Embryonic facial prominence (tissue), 1 donor: ENCODE measurements around the gene CGREF1.
"Not testable (repeated sequence)": the region's sequence is repeated elsewhere in the genome, so short reads cannot be mapped to it uniquely, and the experiment has no call there.

ENCODE experiments used
- DNase-seq: peaks from one replicate; pipeline ENCODE4 v3.0.0-alpha.2; 2016; ENCODE audit errors: extremely low spot score

Gene CGREF1

DNA sequence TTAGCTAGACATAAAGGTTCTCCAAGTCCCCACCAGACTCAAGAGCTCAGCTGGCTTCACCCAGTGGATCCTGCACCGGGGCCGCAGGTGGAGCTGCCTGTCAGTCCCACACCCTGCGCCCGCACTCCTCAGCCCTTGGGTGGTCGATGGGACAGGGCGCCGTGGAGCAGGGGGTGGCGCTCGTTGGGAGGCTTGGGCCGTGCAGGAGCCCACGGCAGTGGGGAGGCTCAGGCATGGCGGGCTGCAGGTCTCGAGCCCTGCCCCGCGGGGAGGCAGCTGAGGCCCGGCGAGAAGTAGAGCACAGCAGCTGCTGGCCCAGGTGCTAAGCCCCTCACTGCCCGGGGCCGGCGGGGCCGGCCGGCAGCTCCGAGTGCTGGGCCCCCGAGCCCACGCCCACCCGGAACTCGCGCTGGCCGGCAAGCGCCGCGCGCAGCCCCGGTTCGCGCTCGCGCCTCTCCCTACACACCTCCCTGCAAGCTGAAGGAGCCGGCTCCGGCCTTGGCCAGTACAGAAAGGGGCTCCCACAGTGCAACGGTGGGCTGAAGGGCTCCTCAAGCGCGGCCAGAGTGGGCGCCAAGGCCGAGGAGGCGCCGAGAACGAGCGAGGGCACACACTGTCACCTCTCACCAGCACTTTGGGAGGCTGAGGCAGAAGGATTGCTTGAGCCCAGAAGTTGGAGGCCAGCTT, 7.4 kb downstream of the CGREF1 start:
- not testable (repeated sequence) for DNase-seq

DNA sequence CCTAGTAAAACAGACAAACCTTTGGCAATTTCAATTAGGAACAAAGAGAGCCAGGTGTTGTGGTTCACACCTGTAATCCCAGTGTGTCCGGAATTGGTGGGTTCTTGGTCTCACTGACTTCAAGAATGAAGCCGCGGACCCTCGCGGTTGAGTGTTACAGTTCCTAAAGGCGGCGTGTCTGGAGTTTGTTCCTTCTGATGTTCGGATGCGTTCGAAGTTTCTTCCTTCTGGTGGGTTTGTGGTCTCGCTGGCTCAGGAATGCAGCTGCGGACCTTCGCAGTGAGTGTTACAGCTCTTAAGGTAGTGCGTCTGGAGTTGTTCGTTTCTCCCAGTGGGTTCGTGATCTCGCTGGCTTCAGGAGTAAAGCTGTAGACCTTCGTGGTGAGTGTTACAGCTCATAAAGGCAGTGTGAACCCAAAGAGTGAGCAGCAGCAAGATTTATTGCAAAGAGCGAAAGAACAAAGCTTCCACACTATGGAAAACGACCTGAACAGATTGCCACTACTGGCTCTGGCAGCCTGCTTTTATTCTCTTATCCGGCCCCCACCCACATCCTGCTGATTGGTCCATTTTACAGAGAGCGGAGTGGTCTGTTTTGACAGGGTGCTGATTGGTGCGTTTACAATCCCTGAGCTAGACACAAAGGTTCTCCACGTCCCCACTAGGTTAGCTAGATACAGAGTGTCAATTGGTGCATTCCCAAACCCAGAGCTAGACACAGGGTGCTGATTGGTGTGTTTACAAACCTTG, 8.2 kb downstream of the CGREF1 start:
- not testable (repeated sequence) for DNase-seq

DNA sequence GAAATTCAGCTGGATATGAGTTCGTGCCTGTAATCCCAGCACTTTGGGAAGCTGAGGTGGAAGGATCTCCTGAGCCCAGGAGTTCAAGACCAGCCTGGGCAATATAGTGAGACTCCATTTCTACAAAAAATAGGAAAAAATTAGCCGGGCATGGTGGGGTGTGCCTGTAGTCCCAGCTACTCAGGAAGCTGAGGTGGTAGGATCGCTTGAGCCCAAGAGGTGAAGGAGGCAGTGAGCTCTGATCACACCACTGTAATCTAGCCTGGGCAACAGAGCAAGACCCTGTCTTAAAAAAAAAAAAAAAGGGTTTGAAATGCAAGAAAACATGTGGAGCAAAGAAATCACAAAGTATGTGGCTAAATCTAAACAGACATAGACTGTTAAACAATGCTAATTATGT, 9.8 kb downstream of the CGREF1 start:
- DNase-seq = no peak

DNA sequence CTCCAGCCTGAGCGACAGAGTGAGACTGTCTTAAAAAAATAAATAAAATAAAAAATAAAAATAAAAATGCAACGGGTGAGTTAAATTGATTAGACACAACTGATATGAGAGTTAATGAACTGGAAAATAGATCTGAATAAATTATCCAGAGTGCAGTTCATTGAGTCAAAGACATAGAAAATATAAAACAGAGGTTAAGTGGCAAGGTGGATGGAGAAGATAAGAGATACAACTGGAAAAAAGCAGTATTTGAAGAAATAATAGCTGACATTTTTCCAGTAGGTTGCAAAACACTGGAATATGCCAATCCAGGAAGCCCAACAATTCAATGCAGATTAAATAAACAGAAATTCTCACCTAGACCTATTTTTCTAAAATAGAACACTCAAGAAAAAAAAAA, 10.7 kb downstream of the CGREF1 start:
- no peak for DNase-seq

DNA sequence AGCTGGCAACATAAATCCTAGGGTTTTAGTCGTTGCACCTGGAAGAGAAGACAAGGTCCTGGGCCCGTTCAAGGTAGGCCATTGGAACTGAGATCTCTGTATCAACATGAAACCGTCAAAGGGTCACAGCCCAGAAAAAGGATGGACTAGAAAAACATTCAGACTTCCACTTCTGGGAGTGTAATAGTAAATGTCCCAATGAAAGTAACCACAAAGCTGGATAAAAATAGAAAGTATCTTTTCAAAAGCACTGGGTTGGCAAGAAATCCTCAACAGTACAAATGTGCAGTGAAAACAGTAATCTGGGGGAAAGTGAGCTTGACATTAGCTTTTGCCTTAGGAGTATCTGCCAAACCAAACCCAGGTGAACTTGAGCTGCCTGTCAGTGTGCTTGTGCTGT, 12.9 kb downstream of the CGREF1 start:
- no peak for DNase-seq

DNA sequence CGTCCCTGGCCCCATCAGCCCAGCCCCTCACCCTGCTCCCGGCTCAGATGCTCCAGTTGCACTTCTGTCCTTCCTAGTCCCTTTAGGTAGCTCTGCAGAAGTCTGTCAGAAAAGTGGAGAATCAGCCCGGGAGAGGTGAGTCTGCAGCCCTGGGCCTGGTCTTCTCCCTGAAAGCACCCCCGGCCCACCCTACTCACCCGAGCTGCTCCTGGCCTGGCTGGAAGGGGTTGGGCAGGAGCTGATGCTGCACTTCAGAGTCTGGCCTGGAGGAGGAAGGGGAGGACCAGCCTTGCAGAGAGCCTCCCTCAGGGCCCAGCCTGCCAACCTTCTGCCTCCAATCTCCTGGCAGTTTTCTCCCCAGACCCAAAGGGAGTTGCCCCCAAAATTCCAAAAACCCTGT, 16.6 kb downstream of the CGREF1 start:
- DNase-seq = no peak

DNA sequence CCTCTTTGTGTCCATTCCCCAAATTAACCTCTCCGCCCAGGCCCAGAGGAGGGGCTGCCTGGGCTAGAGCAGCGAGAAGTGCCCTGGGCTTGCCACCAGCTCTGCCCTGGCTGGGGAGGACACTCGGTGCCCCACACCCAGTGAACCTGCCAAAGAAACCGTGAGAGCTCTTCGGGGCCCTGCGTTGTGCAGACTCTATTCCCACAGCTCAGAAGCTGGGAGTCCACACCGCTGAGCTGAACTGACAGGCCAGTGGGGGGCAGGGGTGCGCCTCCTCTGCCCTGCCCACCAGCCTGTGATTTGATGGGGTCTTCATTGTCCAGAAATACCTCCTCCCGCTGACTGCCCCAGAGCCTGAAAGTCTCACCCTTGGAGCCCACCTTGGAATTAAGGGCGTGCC, 18.9 kb downstream of the CGREF1 start:
- no peak for DNase-seq

DNA sequence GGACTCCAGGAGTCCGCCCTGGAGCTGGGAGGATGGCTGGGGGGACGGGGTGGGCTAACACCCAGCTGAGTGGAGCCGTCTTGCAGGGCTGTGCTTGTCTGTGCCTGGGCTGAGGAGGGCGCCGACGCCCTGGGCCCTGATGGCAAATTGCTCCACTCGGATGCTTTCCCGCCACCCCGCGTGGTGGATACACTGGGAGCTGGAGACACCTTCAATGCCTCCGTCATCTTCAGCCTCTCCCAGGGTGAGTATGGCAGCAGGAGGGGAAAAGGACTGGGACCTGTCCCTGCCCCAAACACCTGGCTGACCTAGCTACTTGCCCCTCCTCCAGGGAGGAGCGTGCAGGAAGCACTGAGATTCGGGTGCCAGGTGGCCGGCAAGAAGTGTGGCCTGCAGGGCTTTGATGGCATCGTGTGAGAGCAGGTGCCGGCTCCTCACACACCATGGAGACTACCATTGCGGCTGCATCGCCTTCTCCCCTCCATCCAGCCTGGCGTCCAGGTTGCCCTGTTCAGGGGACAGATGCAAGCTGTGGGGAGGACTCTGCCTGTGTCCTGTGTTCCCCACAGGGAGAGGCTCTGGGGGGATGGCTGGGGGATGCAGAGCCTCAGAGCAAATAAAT, 19.5 kb downstream of the CGREF1 start:
- no peak for DNase-seq

DNA sequence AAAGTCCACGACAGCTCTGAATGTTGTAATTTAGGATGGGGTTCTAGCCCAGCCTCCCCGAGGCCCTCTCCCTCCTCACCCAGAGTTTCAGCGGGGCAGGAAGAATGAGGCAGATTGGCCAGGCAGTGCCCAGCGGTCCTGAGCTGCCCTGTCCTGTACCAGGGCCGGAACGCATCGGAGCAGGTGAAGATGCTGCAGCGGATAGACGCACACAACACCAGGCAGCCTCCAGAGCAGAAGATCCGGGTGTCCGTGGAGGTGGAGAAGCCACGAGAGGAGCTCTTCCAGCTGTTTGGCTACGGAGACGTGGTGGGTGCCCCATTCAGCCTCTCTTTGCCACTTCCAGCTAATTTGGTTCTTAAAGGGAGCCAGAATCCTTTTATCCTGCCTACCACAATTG, 21.6 kb downstream of the CGREF1 start:
- DNase-seq = no peak

DNA sequence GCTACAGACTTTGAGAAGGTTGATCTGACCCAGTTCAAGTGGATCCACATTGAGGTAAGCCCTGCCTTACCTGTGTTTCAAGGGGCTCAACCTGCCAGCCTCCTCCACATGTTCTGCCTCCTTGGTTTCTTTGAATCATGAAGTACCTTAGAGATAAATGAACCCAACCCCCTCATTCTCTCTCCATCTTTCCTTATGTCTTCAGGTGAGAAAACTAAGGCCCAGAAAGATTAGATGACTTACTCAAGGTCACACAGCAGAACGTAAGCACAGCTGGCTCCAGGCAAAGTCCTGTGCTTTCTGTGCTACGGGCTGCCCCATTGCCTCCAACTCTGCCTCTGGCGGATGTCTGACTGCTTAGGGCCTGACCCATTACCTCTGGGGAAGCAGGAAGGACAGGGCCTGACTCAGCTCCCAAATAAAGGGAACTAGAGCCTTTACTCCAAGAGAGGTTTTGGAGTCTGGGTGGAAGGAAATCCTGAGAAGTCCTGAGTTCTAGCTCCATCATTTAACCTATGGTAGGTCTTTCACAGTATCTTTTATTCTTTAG, 22.1 kb downstream of the CGREF1 start:
- DNase-seq = no peak

DNA sequence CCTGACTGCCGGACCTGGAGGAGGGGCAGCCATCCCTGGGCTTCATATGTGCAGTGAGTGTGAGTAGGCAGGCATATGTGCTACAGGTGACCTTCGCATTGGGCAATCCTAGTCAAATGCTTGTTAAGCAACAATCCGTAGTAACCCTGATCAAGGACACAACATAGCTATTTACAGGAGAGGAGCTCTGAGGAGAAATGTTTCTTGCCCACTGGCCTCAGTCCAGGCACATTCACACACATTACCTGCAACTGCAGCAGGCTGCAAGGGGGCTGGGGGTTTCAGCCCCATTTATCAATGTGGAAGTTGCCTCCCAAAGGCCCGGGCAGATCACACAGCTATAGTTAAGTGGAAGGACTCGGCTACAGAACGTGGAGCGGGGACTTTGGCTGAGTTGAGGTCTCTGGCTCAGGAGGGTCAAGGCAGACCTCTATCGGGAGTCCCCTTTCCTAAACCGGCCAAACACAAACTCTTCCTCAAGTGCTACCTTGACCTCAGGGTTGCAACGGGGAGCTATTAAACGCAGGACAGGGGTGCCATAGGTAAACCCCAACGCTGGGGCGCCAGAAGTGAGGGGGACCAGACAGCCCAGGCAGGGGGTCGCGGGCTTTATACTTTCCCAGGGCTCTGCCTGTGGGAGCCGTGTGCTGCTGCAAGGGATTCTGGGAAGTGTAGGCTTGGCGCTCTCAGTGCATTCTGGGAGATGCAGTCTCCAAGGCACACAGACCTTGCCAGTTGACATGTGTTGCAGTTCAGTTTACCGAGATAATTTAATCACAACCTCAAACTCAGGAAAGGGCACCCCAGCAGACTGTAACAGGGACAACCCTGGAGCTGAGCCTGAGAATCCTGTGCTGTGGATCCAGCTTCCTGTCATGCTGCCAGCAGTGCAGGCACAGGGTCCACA, 22.9 kb downstream of the CGREF1 start:
- DNase-seq = no peak

DNA sequence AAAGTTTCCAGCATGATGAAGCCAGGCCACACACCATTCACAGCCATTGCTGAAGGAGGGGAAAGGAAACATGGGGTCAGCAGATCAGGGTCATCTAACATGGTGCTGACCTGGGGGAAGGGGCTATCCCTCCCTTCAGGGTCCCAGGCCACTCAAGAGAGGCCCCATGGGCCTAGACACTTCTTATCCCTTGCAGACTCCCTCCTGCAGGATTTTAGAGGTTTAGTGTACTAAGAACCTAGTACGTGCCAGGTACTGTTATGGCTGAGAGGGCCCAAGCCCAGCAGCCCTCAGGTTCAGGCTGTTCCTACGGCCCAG, 23.5 kb downstream of the CGREF1 start:
- no peak for DNase-seq

DNA sequence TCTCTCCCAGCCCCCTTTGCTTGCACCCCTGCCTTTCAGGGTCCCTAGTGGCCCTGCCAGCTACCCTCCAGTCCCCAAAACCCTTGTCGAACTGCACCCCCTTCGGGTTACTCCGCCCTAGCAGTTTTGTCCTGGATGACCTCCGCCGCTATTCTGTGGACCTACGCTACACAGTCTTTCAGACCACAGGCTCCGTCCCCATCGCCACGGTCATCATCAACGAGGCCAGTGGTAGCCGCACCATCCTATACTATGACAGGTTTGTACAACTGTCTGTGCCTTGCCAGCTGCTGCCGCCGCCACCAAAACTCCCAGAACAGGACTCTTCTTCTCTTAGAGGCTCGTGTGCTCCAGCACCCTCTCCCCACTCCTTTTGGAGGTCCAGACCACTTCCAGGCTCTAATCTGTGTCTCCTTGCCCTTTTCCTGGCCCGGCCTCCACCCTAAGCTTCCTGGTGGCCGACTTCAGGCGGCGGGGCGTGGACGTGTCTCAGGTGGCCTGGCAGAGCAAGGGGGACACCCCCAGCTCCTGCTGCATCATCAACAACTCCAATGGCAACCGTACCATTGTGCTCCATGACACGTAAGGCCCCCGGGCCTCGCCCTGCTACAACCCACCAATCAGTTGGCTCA, 24.5 kb downstream of the CGREF1 start:
- DNase-seq = no peak

DNA sequence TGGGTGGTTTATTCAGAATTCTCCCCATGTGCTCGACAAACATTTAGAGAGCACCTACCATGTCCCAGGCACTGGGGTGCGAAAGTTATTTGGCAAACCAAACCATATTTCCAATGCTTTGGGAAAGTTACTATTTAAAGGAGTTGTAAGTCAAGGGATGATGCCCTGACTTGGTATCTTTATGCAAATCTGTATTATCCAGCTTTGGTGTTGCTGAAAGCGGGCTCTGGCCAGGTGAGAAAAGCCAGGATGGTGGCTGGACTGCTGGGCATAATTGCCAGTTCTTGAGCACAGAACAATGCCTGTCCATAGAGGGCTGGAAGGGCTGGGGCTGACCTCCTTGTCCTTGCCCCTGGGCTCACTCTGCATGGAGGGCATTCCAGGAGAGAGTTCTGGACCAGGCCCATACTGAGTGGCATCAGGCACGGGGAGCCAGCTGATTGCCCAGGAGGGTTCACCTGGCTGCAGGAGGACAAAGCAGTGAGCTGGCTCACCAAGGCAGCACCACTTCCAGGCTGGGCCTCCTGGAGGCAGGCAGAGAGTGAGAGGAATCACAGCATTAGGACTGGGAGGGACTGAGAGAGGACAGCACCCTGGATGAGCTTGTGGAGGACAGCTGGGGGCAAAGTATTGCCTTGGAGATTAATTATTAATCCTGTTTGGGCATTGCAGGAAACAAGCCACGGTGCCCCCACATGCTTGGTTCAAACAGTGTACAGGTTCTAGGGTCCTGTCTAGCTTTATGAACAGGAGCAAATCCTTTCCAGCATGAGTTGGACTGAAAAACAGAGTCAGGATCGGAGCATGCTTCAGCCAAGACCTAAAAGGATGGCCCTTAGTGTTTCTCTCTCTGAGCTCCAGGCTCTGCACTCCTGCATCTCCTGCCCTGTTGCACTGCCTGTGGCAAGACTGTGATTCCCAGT, 25.2 kb downstream of the CGREF1 start:
- no peak for DNase-seq

DNA sequence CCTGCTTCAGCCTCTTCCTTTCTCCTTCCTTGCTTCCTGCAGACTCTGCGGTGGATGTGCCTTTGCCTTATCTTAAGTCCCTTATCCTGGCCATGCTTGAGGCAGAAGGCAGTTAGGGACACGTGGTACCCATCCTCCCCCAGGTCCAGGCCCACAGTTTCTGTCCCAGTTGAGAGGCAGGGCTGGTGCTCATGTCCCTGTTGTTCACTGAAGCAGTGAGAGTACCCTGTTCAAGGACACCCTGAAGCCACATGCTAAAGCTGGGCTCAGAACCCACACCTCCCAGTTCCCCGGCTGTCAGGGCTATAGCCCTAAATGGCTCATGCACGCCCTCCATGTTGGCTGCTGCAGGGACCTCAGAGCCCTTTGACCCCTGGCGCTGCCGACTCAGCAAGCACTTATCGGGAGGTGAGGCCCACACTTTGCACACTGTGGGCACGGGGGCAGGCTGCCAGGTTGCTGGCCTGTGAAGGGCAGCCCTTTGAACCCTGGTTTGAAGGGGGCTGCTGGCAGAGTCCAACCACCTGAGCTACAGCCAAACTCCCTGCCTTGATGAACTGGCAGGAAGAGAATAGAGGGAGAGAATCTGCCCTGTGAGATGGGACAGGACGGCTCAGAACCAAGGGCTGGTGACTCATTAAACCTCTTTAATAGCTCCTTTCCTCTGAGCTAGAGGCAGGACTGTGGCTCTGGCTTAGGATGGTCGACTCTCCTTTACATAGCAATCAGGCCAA, 26.1 kb downstream of the CGREF1 start:
- DNase-seq = no peak

DNA sequence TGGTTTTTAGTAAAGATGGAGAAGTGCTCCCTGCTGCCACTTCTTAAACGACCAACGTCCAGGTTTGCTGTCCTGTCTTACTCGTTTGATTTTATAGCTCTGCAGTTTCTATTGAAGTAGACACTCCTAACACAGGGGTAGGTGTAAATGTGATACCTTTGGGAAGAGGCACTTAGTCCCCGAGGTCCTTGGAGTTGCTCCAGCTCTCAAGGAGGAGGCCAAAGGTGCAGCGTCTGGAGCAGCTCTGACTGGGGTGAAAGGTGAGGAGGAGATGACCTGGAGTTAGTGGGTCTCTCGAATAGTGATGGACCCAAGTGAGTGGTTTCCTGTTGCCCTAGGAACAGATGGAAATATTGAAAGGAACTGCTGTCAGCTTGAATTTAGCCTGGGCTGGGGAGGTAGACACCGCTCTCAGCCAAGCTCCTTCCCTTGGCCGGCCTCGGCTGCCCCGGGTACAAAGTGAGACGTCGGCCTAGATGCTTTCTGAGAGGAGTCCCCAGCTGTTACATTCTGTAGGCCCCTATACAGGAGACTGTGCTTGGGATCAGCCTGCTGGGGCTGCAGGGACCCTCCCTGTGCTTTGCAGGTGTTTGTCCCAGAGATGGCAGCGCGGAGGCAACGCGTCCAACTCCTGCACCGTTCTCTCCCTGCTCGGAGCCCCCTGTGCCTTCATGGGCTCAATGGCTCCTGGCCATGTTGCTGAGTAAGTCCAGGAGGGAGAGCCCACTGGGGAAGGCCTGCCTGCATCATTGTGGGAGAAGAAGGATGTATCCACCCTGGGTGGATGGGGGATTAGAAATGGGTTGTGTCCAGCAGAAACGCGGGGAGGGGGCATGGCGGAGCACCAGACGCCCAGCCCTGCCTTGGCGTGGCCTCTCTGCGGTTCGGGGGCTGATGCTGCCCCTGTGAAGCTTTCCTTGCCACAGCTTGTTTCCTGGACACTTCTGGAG, 26.9 kb downstream of the CGREF1 start:
- DNase-seq = no peak

DNA sequence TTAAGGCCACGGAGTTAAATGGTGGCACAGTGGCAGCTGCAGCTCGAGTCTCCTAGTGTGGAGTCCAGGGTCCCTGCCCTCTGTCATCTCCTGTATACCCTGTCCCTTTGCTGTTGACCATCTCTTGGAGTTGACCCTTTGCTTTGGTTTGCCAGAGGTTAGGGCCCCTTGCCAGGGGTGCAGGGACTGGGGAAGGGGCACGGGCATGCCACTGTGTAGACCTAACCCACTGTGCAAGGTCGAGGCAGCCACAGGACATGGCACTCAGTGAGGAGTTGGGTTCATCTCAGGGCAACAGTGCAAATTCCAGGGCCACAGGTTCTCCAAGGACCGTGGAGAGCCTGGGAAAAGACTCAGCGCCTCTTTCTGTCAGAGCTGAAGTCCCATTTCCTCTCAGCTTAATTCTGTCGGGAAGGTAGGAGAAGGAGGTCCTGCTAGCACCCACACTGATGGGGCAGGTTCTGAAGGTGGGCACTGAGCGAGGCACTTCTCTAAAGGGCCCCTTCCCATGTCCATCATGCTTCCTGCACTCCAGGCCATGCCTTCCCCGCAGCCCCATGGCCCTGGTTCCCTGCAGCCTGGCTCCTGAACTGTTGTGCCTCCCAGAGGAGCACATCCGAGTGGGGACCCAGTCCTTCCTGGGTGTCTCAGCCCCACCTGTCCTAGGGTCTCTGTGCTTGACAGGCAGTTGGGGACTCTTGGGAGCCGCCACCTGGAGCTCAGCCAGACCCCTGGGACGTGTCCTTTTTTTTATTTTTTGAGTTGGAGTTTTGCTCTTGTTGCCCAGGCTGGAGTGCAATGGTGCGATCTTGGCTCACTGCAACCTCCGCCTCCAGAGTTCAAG, 29.6 kb downstream of the CGREF1 start:
- no peak for DNase-seq

DNA sequence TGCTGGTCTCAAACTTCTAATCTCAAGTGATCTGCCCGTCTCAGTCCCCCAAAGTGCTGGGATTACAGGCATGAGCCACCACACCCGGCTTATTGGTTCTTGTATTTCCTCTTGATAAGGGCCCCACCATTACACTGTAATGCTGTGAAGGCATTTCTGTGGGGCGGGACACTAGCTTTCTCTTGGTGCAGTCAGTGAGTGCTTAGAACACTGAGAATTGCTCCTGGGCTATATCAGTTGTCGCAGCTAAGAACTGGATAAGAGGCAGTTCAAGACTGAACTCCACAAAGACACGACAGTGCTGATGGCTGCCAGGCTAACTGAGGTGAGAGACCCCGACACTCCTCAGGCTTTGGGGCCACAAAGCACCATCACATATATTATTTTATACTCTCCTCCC, 30.3 kb downstream of the CGREF1 start:
- DNase-seq = no peak
